Measurements from ENCODE around the gene UBN1.

GRCh38 chr16:4846503-4846900, 779 bp upstream of the UBN1 start:
- TF ChIP-seq POLR2AphosphoS5 (IDR thresholded peaks at IDR 0.05; ENCODE audit: borderline replicate concordance, low read depth, low read length): no peak
- TF ChIP-seq EZH2 (IDR thresholded peaks at IDR 0.05): no peak

All from SK-N-MC (cell line).